ENCODE results near the gene CKMT2.

CKMT2 gene

DNA sequence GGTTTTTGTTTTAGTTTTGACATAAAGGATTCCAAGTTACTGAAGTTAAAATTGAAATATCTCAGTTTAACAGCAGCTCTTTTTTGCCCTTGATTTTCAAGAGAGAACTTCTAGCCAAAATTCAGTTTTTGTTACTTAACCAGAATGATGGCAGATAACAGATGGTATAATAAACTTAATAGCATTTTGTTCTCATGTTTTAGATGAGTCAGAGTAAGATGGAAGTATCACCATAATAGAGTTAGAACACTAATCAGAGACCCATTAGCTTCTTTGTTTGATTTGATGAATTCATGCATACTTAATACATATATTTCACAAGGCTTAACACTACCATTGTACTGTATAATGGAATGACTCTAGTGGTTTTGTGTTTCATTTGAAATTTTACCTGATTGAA lies 80.2 kb downstream of the CKMT2 start:
- no peak for TF ChIP-seq CTCF (conservative IDR thresholded peaks at IDR 0.05; ENCODE audit: low read depth)
- CTCF ChIA-PET = interaction anchor here (0.6 to 0.7 kb wide), 2 partner anchors 14 to 476 kb away, joined by 3 read pairs; no protein-coding TSS in a partner anchor
- no peak overlapping the region for H3K27ac ChIP-seq
- no peak for DNase-seq (ENCODE audit: low spot score)
- POLR2A ChIA-PET (ENCODE audit: low non-redundant PET) = no interaction called here

GRCh38 chr5:81313686-81314085 lies 80.6 kb downstream of the CKMT2 start:
- no peak overlapping the region for H3K27ac ChIP-seq
- CTCF ChIA-PET = interaction anchor here (0.6 to 0.7 kb wide), 2 partner anchors 14 to 477 kb away, joined by 3 read pairs; no protein-coding TSS in a partner anchor
- no peak for TF ChIP-seq CTCF (conservative IDR thresholded peaks at IDR 0.05; ENCODE audit: low read depth)
- POLR2A ChIA-PET (ENCODE audit: low non-redundant PET) = no interaction called here
- no peak for DNase-seq (ENCODE audit: low spot score)

DNA sequence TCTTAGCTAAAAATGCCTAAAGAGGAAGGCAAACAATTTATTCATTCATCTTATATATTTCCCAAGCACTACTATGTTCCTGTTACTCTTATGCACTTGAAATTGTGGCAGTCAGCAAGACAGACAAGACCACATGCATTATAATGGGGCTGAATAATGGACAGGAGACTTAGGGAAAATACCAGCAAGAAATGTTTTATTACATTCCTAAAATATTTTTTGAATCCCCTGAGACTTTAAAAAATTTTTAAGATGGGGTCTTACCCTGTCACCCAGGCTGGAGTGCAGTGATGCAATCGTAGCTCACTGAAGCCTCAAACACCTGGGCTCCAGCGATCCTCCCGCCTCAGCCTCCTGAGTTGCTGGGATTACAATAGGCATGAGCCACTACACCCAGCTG lies 81.5 kb downstream of the CKMT2 start:
- no peak for TF ChIP-seq CTCF (conservative IDR thresholded peaks at IDR 0.05; ENCODE audit: low read depth)
- H3K27ac ChIP-seq = no peak overlapping the region
- DNase-seq (ENCODE audit: low spot score) = no peak
- CTCF ChIA-PET = interaction anchor here (1.5 kb wide), 1 partner anchor 15 kb away, joined by 6 read pairs; no protein-coding TSS in a partner anchor
- POLR2A ChIA-PET (ENCODE audit: low non-redundant PET) = interaction anchor here (1.7 kb wide), 1 partner anchor 13 kb away, joined by 5 read pairs; the partner anchor contains the start of gene ZCCHC9

DNA sequence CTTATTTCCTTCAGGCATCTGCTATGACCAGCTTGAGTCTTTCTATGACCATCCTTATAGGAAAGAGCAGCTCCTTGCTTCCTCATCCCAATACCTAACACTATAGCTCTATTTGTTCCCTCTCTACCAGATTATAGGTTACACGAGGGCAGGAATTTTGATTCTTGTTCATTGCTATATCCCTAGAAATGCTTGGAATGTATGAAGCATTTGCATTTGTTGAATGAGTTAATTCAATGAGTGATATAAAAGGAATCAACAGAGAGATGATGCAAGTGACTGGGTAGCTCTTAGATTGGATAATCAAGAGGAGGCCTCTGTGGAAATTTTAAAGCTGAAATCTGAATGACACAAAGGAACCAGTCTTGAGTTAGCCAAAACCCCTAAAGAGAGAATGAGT lies 82.2 kb downstream of the CKMT2 start:
- H3K27ac ChIP-seq = no peak overlapping the region
- TF ChIP-seq CTCF (conservative IDR thresholded peaks at IDR 0.05; ENCODE audit: low read depth) = no peak
- peak; percentile 35 for DNase-seq (ENCODE audit: low spot score)
- POLR2A ChIA-PET (ENCODE audit: low non-redundant PET) = interaction anchor here (1.7 kb wide), 1 partner anchor 14 kb away, joined by 5 read pairs; the partner anchor contains the start of gene ZCCHC9
- CTCF ChIA-PET = interaction anchor here (0.6 to 1.5 kb wide), 2 partner anchors 16 to 75 kb away, joined by 3 to 6 read pairs; no protein-coding TSS in a partner anchor

DNA sequence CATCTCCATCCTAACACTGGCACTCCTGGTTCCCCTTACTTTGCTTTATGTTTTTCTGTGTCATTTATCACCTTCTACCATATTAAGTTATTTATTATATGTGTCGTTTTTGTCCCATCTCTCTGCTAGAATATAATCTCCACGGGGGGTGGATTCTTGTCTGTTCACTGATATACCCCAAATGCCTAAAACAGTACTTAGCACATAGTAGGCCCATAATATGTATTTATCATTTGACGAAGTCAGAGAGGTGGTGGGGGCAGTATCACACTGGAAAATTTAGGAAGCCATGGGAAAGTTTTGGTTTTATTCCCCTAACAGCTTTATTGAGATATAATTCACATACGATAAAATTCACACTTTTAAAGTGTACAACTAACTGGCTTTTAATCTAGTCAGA lies 82.7 kb downstream of the CKMT2 start:
- no peak for DNase-seq (ENCODE audit: low spot score)
- H3K27ac ChIP-seq = no peak overlapping the region
- ChIA-PET CTCF (interaction anchor here (1.5 kb wide), 1 partner anchor 16 kb away, joined by 6 read pairs; no protein-coding TSS in a partner anchor), POLR2A (ENCODE audit: low non-redundant PET) (interaction anchor here (1.7 kb wide), 1 partner anchor 14 kb away, joined by 5 read pairs; the partner anchor contains the start of gene ZCCHC9)
- TF ChIP-seq CTCF (conservative IDR thresholded peaks at IDR 0.05; ENCODE audit: low read depth) = no peak

All from RWPE1 (cell line).